ENCODE measurements around the gene PLK2. TPM values are rescaled to one million over a fixed set of nuclear protein-coding genes. Genes with fewer than 3 reads are reported as not detected.
A peak's percentile ranks its signal among the peaks of the same experiment; 100 is the strongest.

The PLK2 gene
- total RNA-seq, 1 donor: 400 TPM

- DNase-seq (ENCODE audit: low read depth): peak; percentile 85
- TF ChIP-seq CTCF (IDR thresholded peaks at IDR 0.05; ENCODE audit: insufficient read depth, low read length): peak; percentile 45
- H3K4me3 ChIP-seq (ENCODE audit: low read depth, low read length): no peak overlapping the region
These were observed 2.8 kb upstream of the PLK2 start for GRCh38 chr5:58462623-58463230.

- TF ChIP-seq CTCF (IDR thresholded peaks at IDR 0.05; ENCODE audit: insufficient read depth, low read length): no peak
- H3K4me3 ChIP-seq (ENCODE audit: low read depth, low read length): no peak overlapping the region
- DNase-seq (ENCODE audit: low read depth): peak; percentile 25
These were observed 2.3 kb upstream of the PLK2 start for GRCh38 chr5:58462154-58462553.

- peak; percentile 79 for TF ChIP-seq CTCF (IDR thresholded peaks at IDR 0.05; ENCODE audit: insufficient read depth, low read length)
- H3K4me3 ChIP-seq (ENCODE audit: low read depth, low read length): peak overlapping the region; percentile 72
- peak; percentile 90 for DNase-seq (ENCODE audit: low read depth)
These were observed 923 bp upstream of the PLK2 start for GRCh38 chr5:58460732-58461286.

GRCh38 chr5:58459146-58460001 is 512 bp downstream of the PLK2 start:
- H3K4me3 ChIP-seq (ENCODE audit: low read depth, low read length): peak overlapping the region; percentile 83
- peak; percentile 65 for DNase-seq (ENCODE audit: low read depth)
- no peak for TF ChIP-seq CTCF (IDR thresholded peaks at IDR 0.05; ENCODE audit: insufficient read depth, low read length)

GRCh38 chr5:58458743-58459145 is 1.1 kb downstream of the PLK2 start:
- peak; percentile 57 for DNase-seq (ENCODE audit: low read depth)
- peak overlapping the region; percentile 83 for H3K4me3 ChIP-seq (ENCODE audit: low read depth, low read length)
- no peak for TF ChIP-seq CTCF (IDR thresholded peaks at IDR 0.05; ENCODE audit: insufficient read depth, low read length)

GRCh38 chr5:58458141-58458742 is 1.6 kb downstream of the PLK2 start:
- DNase-seq (ENCODE audit: low read depth): peak; percentile 48

More at GRCh38 chr5:58458141-58458742, 1.6 kb downstream of the PLK2 start:
- no peak for TF ChIP-seq CTCF (IDR thresholded peaks at IDR 0.05; ENCODE audit: insufficient read depth, low read length)
- H3K4me3 ChIP-seq (ENCODE audit: low read depth, low read length): peak overlapping the region; percentile 83
